HepG2 (cell line): ENCODE measurements around the gene KRTAP5-1. TPM values are rescaled to one million over a fixed set of nuclear protein-coding genes. Genes with fewer than 3 reads are reported as not detected.

ENCODE experiments used
- ATAC-seq: fragments of 200-7000 bp; cut with Tn5 transposase; 3 replicates; pipeline ENCODE4 v1.9.1; 2020; ENCODE audit warnings: mild to moderate bottlenecking, moderate library complexity
- BruUV-seq: library from RNA; stranded (reverse); fragments of 400-500 nt; replicated peaks from 2 replicates; lab custom pipeline; 2021; lab: Mats Ljungman, UMichigan
- CTCF ChIA-PET: fragments of 300-600 bp; formaldehyde crosslinking; extraction: SDS; loops from one replicate; lab custom pipeline; 2021; ENCODE audit warnings: low total read pairs, inconsistent platforms, low intra/inter-chr PET ratio; lab: Yijun Ruan, JAX
- POLR2A ChIA-PET: fragments of 350-600 bp; sonication (Branson Sonifier 250); formaldehyde crosslinking; loops from one replicate; lab custom pipeline; 2020; ENCODE audit warnings: antibody characterized with exemption, inconsistent platforms; lab: Yijun Ruan, JAX
- DNase-seq: peaks from one replicate; pipeline ENCODE4 v3.0.0-alpha.2; 2015; ENCODE audit warnings: low spot score
- FAIRE-seq: peaks from 3 replicates; lab custom pipeline; 2011; peaks lifted over from hg19 to GRCh38; lab: Jason Lieb, UNC
- H2AFZ ChIP-seq: one replicate; pipeline ENCODE4 v1.6.1; 2011; ENCODE audit warnings: low read length, inconsistent platforms
- H3K27ac ChIP-seq: fragments of 300-600 bp; 3 replicates; pipeline ENCODE4 v1.8.0; 2011; ENCODE audit warnings: mixed run types, mild to moderate bottlenecking, mixed read lengths, low read length, inconsistent platforms; ENCODE audit not compliant: insufficient read depth; ENCODE audit errors: extremely low read length
- H3K27me3 ChIP-seq, 2 experiments: fragments of 200-600 bp in 1 of 2; 2 replicates in 1 of 2; 3 replicates in 1 of 2; pipeline versions ENCODE4 v1.6.0 to v1.8.0; 2011; ENCODE audit warnings: low read length in 2 of 2, mild to moderate bottlenecking in 2 of 2, moderate library complexity in 2 of 2, inconsistent platforms in 1 of 2; ENCODE audit not compliant: insufficient read depth in 2 of 2, control insufficient read depth in 1 of 2
- H3K36me3 ChIP-seq, 2 experiments: fragments of 200-600 bp in 1 of 2; replicated peaks in 1 of 2; 2 replicates in 1 of 2; 3 replicates in 1 of 2; pipeline versions ENCODE4 v1.5.1 to v1.8.0; 2011; ENCODE audit warnings: low read length in 2 of 2, inconsistent platforms in 1 of 2; ENCODE audit not compliant: insufficient read depth in 2 of 2, control insufficient read depth in 1 of 2
- H3K4me1 ChIP-seq: 2 replicates; pipeline ENCODE4 v1.5.1; 2012; ENCODE audit warnings: low read length, inconsistent platforms; ENCODE audit not compliant: insufficient read depth
- H3K4me2 ChIP-seq: 2 replicates; pipeline ENCODE4 v1.6.0; 2011; ENCODE audit warnings: low read depth, low read length, inconsistent platforms
- H3K4me3 ChIP-seq, 3 experiments: fragments of 200-600 bp in 1 of 3; sonication (generic), shearing (Covaris generic) in 1 of 3; replicated peaks in 1 of 3; 2 replicates each; pipeline ENCODE4 v1.5.1; 2011 to 2016; ENCODE audit warnings: low read length in 3 of 3, inconsistent platforms in 2 of 3, low read depth in 2 of 3, mild to moderate bottlenecking in 2 of 3, control low read depth in 1 of 3, mixed read lengths in 1 of 3; ENCODE audit not compliant: insufficient read depth in 1 of 3
- H3K79me2 ChIP-seq: one replicate; pipeline ENCODE4 v1.6.1; 2011; ENCODE audit warnings: low read length, inconsistent platforms; ENCODE audit not compliant: insufficient read depth
- H3K9ac ChIP-seq: 2 replicates; pipeline ENCODE4 v1.6.0; 2011; ENCODE audit warnings: mild to moderate bottlenecking, low read depth, low read length, inconsistent platforms; ENCODE audit not compliant: insufficient read depth
- H3K9me3 ChIP-seq: 2 replicates; pipeline ENCODE4 v1.5.1; 2012; ENCODE audit warnings: mild to moderate bottlenecking, low read length
- H4K20me1 ChIP-seq: 2 replicates; pipeline ENCODE4 v1.6.0; 2011; ENCODE audit warnings: inconsistent platforms, mild to moderate bottlenecking, low read length, moderate library complexity; ENCODE audit not compliant: insufficient read depth
- DMAP1 ChIP-seq: IDR thresholded peaks from 2 replicates; pipeline ENCODE4 v1.6.1; 2016
- GABPB1 ChIP-seq: IDR thresholded peaks from 2 replicates; pipeline ENCODE4 v1.6.1; 2016; ENCODE audit warnings: mild to moderate bottlenecking, missing genetic modification reagents, moderate library complexity, missing compliant biosample characterization
- KMT2A ChIP-seq: sonication (generic); formaldehyde crosslinking; IDR thresholded peaks from 2 replicates; pipeline ENCODE4 v1.4.0; 2020; ENCODE audit warnings: missing genetic modification reagents
- PHB2 ChIP-seq: fragments of 450-650 bp; IDR thresholded peaks from 2 replicates; pipeline ENCODE4 v1.6.1; 2018; ENCODE audit not compliant: partially characterized antibody
- ZBED4 ChIP-seq: sonication (generic); formaldehyde crosslinking; IDR thresholded peaks from 2 replicates; pipeline ENCODE4 v1.4.0; 2020; ENCODE audit warnings: missing genetic modification reagents, borderline replicate concordance
- ZNF780A ChIP-seq: sonication (generic); formaldehyde crosslinking; IDR thresholded peaks from 2 replicates; pipeline ENCODE4 v1.8.0; 2022; ENCODE audit warnings: mild to moderate bottlenecking, missing genetic modification reagents, moderate library complexity
- WGBS: methylation state at CpG from one replicate; pipeline ENCODE4 v1.1.6; 2017; ENCODE audit warnings: low lambda C conversion rate; 5-methylcytosine and 5-hydroxymethylcytosine counted together
- in situ Hi-C: cut with HindIII; loops from 2 replicates; pipeline ENCODE4 v1.10.0; 2017; ENCODE audit warnings: low pct_unique_long_range_greater_than_20kb; ENCODE audit not compliant: extremely low pct_ligation_motif_present
- intact Hi-C: fragments of 100-400 bp; cut with micrococcal nuclease; formaldehyde crosslinking; loops from one replicate; pipeline ENCODE4 v1.10.0; 2022; ENCODE audit not compliant: unreplicated experiment
- polyA plus RNA-seq, 8 experiments: library from polyadenylated mRNA; depleted of rRNA in 3 of 8; stranded (reverse) in 7 of 8; unstranded in 1 of 8; fragments of >200 nt; fragmentation: Illumina TruSeq in 4 of 8; extraction: Trizol in 4 of 8; gene quantifications; 2 replicates each; pipeline versions ENCODE4 v1.2.1 to v1.2.3, GENCODE V29; 2011 to 2016; ENCODE audit warnings: low read depth in 4 of 8, missing spikeins in 1 of 8, mixed read lengths in 1 of 8; ENCODE audit not compliant: insufficient read depth in 1 of 8
- total RNA-seq, 5 experiments: library from RNA; depleted of rRNA; stranded (reverse); fragments of >200 nt; fragmentation: Illumina TruSeq; extraction: Trizol; gene quantifications; 2 replicates each; pipeline ENCODE4 v1.2.3, GENCODE V29; 2016; ENCODE audit warnings: low read depth in 1 of 5
- TF ChIP-seq, protein P1 (sequence below): sonication (generic); formaldehyde crosslinking; IDR thresholded peaks from 2 replicates; pipeline ENCODE4 v1.5.1; 2020; ENCODE audit warnings: missing genetic modification reagents, mild to moderate bottlenecking, borderline replicate concordance

Gene KRTAP5-1
- total and polyA plus RNA-seq, 2 of the 13 experiments (the other 11 are each of a cell fraction or from before 2014, with no cell fraction given): not detected

DNA sequence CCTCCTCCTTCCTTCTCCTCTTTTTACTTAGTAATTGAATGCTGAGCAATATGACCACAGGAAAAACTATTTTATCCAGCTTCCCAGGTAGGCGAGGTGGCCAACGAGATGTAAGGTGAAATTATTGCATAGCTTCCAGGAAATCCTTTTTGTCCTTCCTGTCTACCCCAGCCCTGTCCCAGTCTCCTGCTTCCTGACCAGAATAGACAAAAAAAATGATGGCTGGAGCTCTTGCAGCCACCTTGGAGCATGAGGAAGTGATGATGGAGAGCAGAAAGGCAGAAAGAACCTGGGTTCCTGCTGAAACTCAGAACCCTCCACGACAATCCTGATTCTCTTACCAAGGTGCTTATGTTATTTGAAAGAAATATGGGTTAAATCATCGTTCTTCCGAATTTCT, 46.9 kb downstream of the KRTAP5-1 start:
- DNase-seq (no peak), ATAC-seq (no peak), FAIRE-seq (no peak)
- in situ Hi-C loops (no loop called here), intact Hi-C loops (no loop called here)
- H3K27me3 ChIP-seq: peaks cover 14 to 35% of the 10 kb centered on the region in 2 experiments; a peak in 4 of 5 replicates
- CTCF ChIA-PET: no interaction called here
- H3K79me2 ChIP-seq: peaks cover 17% of the 10 kb centered on the region
- H3K9ac ChIP-seq: no peak overlapping the region
- TF ChIP-seq DMAP1 (no peak), GABPB1 (CRISPR knock-in tag) (no peak), PHB2 (no peak), ZNF780A (CRISPR knock-in tag) (no peak), KMT2A (CRISPR knock-in tag) (no peak), ZBED4 (CRISPR knock-in tag) (no peak)
- TF ChIP-seq, protein P1, sequence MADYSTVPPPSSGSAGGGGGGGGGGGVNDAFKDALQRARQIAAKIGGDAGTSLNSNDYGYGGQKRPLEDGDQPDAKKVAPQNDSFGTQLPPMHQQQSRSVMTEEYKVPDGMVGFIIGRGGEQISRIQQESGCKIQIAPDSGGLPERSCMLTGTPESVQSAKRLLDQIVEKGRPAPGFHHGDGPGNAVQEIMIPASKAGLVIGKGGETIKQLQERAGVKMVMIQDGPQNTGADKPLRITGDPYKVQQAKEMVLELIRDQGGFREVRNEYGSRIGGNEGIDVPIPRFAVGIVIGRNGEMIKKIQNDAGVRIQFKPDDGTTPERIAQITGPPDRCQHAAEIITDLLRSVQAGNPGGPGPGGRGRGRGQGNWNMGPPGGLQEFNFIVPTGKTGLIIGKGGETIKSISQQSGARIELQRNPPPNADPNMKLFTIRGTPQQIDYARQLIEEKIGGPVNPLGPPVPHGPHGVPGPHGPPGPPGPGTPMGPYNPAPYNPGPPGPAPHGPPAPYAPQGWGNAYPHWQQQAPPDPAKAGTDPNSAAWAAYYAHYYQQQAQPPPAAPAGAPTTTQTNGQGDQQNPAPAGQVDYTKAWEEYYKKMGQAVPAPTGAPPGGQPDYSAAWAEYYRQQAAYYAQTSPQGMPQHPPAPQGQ (CRISPR knock-in tag): no peak
- H3K4me1 ChIP-seq: peaks cover 5% of the 10 kb centered on the region; the same call in 1 of the 2 replicates
- POLR2A ChIA-PET: no interaction called here
- no peaks in the 10 kb centered on the region for H3K9me3 ChIP-seq
- no peak overlapping the region for H3K4me3 ChIP-seq
- peaks cover 4% of the 10 kb centered on the region; the same call in 1 of the 2 replicates for H4K20me1 ChIP-seq
- H2AFZ ChIP-seq: no peak overlapping the region
- 4% methylated on average over 5 of the region's 5 CpGs for WGBS
- H3K27ac ChIP-seq: no peak overlapping the region
- BruUV-seq: no TSS peak
- no peaks in the 10 kb centered on the region for H3K36me3 ChIP-seq
- no peak overlapping the region for H3K4me2 ChIP-seq
